GM21723 (cell line): Measurements from ENCODE around the gene PEMT.

Experiments
- ATAC-seq: cut with Tn5 transposase; IDR thresholded peaks from one replicate; pipeline ENCODE4 v1.9.1; 2021; ENCODE audit warnings: mild to moderate bottlenecking, moderate library complexity; ENCODE audit not compliant: unreplicated experiment

Gene PEMT

DNA sequence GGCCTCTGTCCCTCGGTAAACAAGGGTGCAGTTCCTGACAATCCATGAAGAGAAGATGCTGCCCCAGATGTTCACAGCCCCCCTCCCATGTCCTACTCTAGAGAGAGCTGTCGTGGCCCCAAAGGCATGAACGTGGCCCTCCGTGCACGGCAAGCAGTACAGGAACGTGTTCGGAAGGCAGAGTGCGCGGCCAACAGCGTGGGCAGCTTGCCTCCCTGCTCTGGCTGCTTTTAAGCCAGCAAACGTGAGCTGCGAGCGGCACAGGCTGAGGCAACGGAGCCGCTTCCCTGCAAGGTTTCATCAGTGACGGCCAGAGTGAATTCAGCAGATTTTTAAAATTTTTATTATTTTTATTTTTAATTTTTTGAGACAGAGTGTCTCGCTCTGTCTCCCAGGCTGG, 37.2 kb downstream of the PEMT start:
- no peak for ATAC-seq

DNA sequence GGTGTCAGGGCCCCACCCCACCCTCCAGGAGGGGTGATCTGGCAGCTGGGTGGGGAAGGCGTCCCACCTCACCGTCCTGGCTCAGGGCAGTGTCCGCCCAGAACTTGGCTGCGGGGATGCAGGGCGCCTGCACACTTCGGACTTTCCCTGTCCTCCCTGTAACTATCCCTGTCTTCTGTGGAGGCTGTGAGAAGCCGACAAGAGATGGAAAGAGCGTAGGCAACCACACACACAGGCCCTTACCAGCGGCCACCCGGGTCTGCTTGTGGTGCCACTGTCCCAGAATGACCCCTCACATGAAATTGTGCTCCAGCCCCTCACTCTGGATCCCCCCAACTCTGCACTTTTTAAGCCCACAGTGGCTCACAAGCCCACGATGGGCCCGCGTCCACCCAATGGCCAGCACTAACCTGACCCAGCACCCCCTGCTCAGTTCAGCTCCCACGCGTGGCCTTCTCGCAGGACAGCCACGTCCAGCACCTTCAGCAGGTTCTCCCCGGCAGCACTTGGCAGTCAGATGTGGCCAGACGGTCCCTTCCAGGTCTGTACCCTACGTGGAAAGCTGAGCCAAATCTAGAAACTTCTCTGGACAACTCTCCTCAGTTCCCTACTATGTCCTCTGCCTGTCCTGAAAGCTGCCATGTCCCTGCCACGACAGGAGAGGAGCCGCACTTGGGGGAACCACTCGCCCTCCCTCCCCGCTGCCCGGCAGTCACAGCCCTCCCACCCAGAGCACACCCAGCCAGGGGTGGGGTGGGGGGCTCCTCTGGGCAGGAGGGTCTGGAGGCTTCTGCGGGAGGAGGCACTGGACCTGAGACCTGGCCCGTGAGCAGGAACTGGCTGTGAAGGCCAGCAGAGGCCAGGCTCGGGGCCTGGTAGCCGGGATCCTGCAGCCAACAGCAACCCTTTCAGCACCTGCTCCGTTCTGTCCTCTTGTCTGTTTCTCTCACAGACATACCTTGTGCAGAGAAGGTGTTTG, 38.0 kb downstream of the PEMT start:
- no peak for ATAC-seq

DNA sequence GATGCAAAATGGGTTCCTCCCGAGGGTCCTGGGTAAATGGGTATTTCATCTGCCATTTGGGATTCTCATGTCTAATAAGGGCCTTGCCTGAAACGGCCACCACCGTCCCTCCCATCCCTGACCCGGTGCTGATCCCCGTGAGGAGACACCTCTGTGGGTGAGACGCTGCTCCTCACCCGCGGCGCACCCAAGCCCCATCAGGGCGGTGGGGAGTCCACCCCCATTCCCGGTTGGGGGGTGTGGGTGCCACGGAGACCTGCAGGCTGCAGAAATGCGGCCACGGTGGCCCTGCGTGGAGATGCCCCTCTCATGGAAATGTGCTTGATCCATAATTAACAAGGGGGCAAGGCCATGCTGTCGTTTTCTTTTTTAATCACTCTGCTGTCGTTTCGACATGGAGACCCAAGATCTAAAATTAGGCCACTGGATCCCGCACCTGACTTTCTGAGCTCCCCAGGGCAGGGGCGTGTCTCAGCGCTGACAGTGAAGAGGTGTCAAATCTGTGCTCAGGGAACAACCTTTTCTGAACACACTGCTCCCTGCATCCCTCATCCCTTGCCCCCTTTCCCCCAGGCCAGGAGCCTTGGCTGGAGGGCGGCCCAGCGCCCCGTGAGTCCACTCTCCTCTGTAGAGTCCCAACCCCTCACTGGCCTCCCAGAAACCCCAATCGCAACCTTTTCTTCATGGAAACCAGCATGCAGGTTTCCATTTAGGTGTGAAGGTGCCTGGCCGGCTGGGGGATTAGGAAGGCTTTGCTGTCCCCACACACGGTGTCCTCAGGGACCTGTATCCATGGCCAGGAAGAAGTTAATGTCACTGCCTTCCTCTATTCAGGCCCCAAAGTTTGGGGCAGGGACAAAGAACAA, 38.9 kb downstream of the PEMT start:
- ATAC-seq = no peak

DNA sequence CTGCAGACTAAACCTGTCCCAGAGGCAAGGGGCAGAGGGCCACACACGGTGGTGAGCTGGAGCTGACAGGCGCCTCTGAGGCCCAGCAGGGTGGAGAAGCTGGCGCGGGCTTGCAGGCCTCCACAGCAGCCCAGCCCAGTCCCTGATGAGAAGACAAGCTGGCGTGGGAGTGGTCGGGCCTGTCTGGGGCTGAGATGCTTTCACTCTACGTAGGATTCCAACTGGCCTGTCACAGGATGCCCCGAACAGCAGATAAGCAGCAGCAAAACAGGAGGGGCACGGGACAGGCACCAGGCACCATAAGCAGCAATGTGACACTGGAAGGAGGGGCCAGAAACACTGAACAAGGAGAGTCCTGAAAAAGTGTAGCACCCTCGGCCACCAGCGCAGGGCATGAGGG, 40.1 kb downstream of the PEMT start:
- ATAC-seq = no peak

DNA sequence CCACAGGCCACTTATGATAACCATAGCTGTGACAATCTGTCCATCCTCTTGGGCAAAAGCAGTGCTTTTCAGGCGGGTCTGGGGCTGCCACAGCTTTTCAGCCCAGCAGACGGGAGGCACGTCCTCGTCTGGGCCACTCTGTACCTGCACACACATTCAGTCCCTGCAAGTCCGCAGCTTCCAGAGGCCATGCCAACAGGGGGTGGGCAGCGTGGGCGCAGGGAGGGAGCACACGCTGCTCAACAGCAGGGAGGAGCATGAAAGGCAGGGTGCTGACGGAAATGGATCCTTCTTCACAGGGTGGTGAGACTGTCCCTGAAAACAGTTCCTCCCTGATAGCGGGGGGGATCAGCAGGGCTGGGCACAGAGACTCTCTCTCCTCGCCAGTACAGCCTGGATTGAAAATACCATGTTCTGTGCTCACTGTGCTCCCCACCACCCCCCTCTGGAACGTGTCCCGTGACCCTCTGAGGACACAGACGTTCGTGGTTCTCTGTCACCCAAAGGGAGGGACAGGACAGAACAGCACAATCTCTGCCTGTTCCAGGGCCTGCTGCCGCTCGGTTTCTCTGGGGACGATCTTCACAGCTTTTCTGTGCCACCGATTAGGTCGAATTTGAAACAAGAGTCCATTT, 41.7 kb downstream of the PEMT start:
- ATAC-seq = no peak

DNA sequence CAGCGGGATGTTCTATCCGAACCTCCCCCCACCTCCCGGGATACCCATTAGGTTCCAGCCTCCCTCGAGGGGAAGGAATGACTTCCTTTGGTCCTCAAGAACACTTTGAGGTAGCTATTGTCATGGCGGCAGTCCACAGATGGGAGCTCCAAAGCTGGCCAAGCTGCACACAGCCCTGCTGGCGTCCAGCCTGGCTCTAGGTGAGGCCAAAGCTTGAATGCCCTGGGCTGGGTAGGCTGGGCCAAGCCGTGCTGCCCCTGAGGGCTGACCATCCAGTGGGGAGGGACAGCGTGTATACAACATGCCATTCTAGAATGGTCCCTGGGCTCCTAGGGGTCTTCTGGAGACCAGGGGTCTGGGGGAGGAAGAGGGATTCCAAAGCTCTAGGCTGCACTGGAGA, 43.5 kb downstream of the PEMT start:
- ATAC-seq = no peak

DNA sequence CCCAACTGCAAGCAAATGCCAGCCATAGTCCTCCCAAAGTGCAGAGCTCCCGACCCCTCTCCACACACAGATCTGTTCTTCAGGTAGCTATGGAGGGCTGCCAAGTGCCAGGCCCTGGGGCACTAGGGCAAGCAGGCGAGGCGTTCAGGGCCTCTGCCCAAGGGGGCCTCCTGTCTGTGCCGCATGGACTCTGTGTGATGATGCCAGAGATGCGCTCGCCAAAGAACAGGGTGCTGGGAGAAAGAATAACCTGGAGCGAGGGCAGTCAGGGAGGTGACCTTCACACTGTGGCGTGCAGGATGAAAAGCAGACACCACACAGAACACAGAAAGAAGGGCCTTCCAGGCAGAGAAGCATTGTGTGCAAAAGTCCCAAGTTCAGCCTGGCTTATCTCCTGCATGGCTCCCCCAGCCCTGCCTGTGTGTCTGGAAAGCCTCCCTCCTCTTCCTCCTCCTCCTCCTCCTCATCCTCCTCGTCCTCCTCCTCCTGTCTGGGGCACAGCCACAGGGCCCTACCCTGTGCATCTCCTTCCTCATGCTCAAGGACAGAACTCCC, 44.2 kb downstream of the PEMT start:
- no peak for ATAC-seq

DNA sequence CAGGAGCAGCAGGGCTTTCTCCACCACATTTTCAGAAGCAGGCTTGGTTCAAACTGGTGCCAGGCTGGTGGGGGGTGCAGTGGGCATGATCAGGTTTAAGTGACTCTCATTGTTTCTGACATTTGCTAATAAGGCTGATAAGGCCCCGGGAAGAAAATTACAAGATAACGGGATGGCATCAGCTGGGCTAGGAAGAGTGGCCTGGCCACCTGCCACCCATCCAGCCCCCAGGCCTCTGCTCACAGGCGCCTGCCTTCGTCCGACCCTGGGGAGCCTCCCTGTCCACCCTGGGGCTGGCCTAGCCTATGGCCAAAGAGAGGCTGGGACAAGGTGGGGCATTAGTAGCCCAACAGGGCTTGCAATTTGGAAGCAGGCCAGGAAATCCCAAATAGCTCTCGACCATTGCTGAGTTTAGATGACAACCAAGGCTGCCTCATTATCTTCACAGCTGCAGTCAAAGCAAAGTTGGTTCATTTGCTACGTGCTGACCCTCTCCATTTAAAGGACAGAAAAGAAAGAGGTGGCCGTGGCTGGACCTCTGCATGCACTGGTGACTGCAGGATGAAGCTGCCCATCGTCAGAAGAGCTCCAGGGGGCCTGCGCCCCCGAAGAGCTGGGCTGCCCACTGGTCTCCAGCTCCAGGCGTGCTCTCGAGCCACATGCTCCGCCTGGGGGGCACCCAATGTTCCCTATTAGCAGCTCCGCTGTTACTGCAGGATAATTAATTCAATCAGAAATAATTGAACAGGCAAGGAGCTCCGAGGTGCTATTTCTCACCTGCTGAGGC, 44.9 kb downstream of the PEMT start:
- ATAC-seq = no peak

DNA sequence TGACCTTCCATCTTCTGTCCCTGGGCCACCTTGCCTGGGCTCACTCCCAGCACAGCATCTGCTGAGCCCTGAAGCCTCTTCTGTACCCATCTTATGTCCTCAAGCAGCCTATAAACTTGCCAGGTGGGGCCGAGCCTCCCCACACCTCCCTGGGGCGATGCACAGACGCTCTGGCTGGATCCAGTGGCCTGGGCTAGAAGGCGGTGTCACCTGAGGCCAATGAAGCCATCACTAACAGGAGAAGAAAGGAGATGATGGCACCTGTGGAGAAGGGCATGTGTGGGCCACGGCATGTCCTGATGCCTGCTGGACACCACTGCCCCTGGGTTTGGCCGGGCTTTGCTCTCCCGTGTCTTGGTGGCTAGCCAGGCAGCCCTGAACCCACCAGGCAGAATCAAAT, 45.5 kb downstream of the PEMT start:
- ATAC-seq = no peak

DNA sequence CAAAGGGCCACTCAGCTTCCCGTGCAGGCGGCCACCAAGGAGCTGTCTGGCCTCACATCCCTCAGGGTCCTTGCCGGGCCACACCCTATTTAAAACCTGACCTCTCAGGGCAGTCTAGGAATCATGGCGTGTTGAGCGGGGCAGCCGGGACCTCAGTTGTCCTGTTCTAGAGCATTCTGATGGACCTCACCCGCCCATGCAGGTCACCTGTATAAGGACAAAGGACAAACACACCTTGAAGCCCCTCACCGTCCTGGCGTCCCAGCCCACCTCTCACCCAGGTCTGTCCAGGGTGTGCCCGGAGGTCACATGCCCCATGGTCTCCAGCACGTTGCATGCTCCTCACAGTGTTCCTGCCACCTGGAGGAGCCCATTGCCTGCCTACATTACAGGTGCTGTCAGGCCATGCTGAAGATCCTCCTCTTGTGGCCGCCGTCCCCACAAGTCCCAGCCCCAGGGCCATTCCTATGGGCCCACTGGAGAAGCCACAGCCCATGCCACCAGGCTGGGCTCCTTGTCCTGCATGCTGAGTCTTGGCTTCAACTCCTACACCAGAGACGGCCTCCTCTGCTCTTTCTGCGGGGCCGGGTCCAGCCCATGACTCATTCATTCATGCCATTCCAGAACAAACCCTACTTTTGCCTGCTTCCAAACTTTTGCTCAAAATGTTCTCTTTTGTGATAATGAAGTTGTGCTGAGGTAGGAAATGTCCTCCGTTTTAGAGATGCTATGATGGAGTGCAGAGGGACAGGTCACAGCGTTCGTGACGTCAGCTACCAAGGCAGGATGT, 46.3 kb downstream of the PEMT start:
- no peak for ATAC-seq

DNA sequence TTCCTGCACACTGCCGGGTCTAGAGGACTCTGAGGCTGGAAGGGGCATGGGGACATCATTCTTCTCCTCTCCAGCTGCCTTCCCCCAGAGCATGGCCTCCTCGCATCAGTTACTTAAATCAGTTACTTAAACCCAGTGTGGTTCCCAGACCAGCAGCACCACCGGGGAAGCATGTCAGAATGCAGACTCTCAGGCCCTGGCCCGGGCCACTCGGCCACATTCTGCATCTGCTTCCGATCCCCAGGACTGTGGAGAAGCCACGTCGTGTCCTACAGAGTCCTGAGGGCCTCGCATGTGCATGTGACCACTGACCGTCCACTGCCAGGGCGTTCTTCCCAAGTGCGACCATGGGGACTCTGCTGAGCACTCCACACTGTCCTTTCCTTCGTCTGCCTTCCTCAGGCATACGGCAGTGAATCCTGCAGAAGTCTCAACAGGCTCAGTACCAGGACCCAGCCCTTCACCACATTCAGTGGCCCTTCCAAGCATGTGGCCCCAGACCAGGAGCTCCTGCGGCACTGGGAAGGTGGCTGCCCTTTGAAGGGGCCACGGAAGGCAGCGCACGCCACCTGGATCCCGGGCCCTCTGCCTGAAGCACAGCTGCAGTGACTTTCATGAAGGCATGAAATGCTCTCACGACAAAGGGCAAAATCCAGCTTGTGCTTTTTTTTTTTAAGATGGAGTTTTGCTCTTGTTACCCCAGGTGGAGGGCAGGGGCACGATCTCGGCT, 48.4 kb downstream of the PEMT start:
- no peak for ATAC-seq

DNA sequence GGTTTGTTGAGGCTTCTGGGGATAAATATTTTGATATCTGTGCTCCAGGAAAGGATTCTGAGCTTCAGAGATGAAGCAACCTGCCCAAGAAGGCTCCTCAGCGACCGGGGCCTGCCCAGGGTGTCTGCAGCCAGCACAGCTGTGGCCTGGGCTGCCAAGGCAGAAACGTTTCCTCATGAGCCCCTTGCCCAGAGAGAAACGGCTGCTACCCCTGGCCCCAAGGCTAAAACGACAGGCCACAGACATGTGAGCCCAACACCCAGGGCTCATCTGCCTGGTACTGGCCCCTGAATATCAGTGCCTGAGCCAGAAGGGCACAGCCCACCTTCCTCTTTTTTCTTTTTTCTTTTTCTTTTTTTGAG, 49.9 kb downstream of the PEMT start:
- ATAC-seq = no peak

DNA sequence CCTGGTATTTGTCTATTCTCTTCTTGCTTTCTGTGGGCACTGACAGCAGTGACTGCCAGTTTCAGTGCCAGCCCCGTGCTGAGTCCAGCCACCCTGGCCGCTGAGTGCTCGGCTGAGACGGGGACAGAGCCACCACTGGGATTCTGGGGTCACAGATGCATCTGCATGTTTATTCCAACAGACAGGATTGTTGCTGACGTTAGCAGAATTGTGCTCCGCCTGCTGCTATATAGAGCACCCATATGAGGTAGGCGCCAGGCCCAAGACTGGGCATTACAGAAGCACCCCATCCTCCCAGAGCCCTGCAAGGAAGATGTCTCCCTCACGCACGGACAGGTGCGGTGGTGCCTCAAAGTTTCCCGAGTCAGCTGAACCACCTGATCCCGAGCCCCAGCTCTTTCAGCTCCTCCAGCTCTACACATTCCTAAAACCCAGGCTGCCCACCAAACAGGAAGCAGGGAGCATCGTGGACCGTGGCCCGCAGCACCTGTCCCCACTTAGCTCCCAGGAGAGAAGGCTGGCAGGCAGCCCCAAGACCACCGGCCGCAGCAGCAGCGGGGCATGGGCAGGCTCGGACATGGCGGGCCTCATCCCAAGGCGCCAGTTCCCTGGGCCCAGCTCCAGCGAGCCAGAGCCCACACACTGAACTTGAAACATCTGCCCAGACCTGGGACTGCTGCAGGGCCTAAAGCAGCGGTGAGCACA, 50.4 kb downstream of the PEMT start:
- no peak for ATAC-seq

DNA sequence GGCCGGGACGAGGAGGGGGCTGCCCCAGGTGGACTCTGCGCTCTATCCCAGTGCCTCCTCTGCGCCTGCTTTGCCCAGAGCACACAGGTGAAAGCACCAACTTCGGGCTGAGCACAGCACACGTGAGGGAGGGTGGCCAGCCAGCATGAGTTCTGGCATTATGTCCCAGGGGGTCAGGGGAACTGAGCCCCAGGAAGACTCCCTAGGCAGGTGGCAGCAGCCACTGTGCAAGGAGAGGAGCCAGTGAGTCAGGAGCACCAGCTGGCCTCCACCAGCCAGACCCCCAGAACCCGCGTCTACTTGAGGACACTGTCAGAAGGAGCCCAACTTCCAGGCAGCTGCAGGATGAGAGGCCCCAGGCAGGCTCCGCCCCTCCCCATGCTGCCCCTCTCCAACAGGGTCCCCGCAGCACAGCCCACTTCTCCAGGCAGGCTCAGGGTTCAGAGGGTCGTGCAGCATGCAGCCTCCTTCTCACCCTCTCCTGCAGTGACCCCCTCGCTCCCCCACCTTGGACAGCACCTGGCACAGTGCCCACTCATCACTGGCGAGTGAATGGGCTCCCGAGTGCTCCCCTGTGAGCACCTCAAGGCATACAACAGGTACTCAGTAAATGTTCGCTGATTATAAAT, 51.1 kb downstream of the PEMT start:
- ATAC-seq = no peak

DNA sequence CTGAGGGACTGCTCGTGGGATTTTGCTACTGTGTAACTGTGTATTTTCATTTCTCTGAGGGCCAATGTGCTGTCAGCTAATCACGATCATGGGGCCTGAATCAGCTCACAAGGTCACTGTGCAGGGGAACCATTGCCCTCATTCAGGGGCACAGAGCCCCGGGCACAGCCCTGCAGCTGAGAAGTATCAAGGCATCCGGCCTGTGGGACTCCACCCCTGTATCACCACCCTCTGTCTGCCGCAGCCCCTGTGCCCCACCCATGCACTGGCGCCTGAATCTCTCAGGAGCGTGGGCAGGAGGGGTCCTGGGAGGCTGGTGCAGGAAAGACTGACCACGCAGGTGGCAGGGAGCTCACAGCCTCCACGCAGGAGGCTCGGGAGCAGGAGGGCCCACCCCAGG, 51.9 kb downstream of the PEMT start:
- no peak for ATAC-seq

DNA sequence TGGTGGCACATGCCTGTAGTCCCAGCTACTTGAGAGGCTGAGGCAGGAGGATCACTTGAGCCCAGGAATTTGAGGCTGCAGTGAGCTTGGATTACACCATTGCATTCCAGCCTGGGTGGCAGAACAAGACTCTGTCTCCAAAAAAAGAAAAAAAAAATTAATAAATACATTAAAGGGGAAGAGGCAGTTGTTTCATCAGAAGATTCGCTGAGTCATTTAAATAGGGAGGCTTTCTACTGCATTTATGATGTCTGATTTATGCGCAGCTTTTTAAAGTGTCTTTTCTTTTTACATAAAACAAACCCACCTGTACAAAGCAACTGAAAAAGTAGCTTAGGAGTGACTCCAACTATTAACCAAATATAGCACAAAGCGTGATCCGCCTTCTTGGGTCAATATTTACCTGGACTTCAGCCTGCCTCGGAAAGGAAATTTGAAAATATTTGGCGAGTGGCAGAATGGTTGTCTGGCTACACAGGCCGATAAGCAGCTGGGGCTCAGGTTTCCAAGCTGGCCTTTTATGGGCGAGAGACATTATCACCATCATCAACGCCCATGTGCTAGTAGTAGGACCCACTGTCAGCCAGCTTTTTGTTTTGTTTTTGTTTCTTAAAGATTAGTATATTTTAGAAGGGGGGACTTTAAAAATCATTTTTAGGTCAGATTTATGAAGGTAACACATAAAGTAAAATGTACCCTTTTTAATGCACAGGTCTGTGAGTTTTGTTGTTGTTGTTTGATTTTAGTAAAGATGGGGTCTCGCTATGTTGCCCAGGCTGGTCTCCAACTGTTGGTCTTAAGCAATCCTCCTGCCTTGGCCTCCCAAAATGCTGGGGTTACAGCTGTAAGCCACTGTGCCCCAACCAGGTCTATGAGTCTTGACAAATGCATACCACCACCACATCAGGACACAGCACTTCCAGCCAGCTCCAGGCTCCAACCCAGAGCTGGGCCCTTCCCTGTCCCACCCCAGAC, 52.8 kb downstream of the PEMT start:
- ATAC-seq = no peak
